ENCODE data around the gene MEGF11. TPM values are rescaled to one million over a fixed set of nuclear protein-coding genes. Genes with fewer than 3 reads are reported as not detected.

The MEGF11 gene
- total RNA-seq, 6 experiments from 2014 or later, result not detected

DNA sequence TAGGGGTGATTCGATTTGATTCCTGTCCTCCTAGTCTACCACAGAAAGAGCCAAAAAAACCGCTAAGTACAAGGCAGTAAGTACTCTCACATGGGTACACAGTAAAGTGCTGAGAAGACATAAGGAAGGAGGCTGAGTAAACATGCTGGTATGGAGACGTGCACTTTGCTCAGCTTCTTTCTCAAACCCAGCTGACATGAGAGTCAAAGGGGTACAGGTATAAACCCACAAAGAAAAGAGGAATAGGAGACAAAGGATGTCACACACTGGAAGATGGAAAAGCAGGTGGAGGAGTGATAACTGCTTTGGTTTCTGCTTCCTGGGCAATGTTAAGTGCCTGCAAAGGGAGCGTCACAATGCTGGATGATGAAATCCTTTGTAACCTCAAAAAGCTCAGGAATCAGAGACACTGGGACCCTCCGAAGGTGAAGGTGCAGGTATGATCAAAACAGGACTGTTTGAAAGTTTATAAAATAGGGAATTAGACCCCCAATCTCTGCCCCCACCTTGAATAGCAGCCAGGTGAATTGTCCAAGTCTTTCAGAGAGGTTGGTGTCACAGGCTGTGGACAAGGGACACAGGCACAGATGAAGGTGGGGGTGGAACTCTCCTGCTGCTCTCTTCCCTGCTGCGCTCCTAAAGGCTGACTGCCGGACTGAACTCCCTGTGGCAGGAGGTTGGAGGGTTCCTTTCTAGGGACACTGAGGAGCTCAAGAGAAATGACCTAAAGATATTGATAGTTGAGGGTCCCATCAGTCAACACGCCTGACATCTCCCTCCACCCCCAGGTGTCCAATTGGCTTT, 282.4 kb downstream of the MEGF11 start:
- Mint-ChIP-seq H3K4me1 (ENCODE audit: low read depth) (no peaks in the 10 kb centered on the region), H3K27ac (no peak overlapping the region), H3K27me3 (ENCODE audit: insufficient read depth) (peaks cover 28% of the 10 kb centered on the region), H3K36me3 (ENCODE audit: low read depth) (no peaks in the 10 kb centered on the region), H3K9me3 (no peaks in the 10 kb centered on the region), H3K4me3 (no peak overlapping the region)
- TF ChIP-seq, protein P1, sequence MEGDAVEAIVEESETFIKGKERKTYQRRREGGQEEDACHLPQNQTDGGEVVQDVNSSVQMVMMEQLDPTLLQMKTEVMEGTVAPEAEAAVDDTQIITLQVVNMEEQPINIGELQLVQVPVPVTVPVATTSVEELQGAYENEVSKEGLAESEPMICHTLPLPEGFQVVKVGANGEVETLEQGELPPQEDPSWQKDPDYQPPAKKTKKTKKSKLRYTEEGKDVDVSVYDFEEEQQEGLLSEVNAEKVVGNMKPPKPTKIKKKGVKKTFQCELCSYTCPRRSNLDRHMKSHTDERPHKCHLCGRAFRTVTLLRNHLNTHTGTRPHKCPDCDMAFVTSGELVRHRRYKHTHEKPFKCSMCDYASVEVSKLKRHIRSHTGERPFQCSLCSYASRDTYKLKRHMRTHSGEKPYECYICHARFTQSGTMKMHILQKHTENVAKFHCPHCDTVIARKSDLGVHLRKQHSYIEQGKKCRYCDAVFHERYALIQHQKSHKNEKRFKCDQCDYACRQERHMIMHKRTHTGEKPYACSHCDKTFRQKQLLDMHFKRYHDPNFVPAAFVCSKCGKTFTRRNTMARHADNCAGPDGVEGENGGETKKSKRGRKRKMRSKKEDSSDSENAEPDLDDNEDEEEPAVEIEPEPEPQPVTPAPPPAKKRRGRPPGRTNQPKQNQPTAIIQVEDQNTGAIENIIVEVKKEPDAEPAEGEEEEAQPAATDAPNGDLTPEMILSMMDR (IDR thresholded peaks at IDR 0.05), result no peak
- DNase-seq, result no peak

DNA sequence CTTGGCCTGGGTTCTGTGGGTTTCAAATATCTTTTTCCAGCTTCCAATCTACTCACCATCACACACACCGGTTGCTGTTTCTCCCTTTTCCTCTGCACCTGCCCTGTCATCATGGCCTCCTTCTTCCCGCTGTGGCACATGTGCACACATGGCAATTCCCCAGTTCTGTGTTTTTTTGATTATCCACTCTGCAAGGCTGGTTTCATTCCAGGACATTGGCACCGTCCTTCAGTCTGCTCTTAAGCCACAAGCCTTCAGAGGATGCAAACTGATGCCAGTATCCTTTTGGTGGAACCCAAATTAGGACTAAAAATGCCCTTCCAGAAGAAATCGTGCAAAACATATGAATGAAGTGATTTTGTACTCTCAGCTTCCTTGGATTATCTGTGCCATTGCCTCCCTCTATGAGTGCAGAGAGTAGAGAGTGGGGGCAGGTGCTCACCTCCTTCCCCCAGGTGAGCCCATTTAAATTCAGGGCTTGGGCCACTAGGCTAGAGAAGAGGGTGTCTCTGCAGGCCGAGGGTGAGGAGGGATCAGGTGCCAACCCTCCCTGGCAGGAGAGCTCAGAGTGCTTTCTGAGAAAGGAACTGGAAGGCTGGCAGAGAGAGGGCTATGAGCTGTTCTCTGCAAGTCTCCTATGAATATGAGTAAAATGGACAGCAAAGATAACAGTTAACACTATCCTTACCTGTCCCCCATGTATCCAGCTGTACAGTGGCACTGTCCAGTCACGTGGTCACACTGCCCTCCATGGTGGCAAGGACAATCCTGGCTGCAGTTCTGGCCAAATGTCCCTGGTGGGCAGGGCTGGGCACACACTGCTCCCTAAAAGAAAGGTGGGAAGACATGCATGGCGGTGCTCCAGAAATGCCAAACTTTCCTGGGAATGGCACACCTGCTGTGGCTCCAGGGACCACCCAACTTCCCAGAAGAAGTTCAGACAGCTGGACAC, 283.4 kb downstream of the MEGF11 start:
- Mint-ChIP-seq H3K9me3 (no peaks in the 10 kb centered on the region), H3K36me3 (ENCODE audit: low read depth) (no peaks in the 10 kb centered on the region), H3K4me1 (ENCODE audit: low read depth) (no peaks in the 10 kb centered on the region), H3K27me3 (ENCODE audit: insufficient read depth) (peaks cover 34% of the 10 kb centered on the region), H3K4me3 (no peak overlapping the region), H3K27ac (no peak overlapping the region)
- DNase-seq, result no peak
- TF ChIP-seq, protein P1 (IDR thresholded peaks at IDR 0.05), result no peak

DNA sequence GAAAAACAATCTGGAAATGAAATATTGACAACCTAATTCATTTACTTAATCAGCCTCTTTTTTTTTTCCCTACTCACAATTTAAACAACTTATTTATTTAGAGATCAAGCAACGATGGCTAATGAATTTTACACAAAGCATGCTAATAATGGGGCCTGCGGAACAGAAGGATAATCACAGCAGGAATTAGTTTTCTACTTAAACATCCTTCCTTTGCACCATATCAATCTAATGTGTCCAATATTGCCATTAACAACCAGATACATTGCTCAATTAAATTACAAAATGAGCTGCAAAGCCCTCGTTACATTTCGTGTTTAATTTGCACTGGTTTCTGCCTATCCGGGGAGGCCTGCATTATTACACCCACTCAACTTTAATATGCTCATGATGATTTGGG, 285.0 kb downstream of the MEGF11 start:
- H3K27me3 Mint-ChIP-seq (ENCODE audit: insufficient read depth), result peaks cover 38% of the 10 kb centered on the region
- DNase-seq, result no peak
- no peaks in the 10 kb centered on the region for H3K9me3 Mint-ChIP-seq
- TF ChIP-seq, protein P1 (IDR thresholded peaks at IDR 0.05), result no peak
- no peaks in the 10 kb centered on the region for H3K4me1 Mint-ChIP-seq (ENCODE audit: low read depth)
- H3K27ac Mint-ChIP-seq, result no peak overlapping the region
- H3K4me3 Mint-ChIP-seq, result no peak overlapping the region
- no peaks in the 10 kb centered on the region for H3K36me3 Mint-ChIP-seq (ENCODE audit: low read depth)

DNA sequence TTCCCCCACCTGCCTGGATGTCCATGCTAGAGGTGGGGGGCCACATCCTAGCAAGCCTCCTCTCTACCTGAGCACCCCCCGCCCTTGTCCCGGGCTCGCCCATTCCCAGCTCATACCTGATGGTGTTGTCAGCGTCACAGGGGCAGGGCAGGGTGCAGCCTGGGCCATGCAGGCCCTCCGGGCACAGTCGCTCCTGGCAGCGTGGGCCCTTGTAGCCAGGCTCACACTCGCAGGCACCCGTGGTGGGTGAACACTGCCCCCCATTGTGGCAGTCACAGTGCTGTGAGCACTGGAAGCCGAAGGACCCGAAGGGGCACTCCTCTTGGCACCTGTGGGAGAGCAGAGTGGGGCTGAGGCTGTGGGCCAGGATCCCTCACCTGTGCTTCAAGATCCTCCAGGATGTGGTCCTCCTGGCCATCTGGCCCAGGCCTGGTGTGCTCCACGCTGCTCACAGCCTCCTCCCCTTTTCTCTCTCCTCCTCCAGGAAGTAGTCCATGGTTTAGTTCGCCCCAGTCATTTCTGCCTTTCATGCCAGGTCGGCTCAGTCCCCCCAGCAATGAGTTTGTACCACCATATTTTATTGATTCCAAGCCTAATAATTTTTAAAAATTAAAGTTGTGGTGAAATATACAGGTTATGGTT, 288.6 kb downstream of the MEGF11 start:
- Mint-ChIP-seq H3K36me3 (ENCODE audit: low read depth) (no peaks in the 10 kb centered on the region), H3K27me3 (ENCODE audit: insufficient read depth) (peaks cover 46% of the 10 kb centered on the region), H3K4me3 (no peak overlapping the region), H3K9me3 (no peaks in the 10 kb centered on the region), H3K4me1 (ENCODE audit: low read depth) (no peaks in the 10 kb centered on the region), H3K27ac (no peak overlapping the region)
- TF ChIP-seq, protein P1 (IDR thresholded peaks at IDR 0.05), result no peak
- no peak for DNase-seq

DNA sequence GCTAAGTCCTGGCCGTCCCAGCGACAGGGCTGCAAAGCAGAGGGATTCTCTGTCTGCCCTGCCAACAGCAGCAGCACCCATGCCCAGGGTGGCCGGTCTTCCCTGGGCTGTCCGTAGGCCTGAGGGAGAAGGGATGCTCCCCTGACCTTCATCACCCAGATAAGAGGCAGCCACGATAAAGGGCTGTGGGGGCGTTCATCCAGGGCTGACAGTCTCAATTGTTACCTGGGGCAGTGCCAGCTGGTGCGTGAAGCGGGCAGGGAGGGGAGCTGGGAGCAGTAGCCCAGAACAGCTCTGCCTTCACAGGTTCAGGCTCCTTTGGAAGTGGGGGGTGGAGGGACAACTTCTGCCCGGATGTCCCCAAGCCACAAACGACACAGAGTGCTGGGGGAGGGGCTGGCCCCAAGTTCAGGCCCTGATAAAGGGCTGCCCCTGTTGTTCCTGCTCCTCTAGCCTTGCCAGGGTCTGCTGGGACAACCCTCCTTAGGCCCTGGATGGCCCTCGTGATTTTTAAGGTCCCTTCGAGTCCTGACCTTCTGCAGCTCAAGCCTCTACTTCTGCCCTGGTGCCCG, 289.6 kb downstream of the MEGF11 start:
- DNase-seq, result no peak
- Mint-ChIP-seq H3K27me3 (ENCODE audit: insufficient read depth) (peaks cover 41% of the 10 kb centered on the region), H3K36me3 (ENCODE audit: low read depth) (no peaks in the 10 kb centered on the region), H3K27ac (no peak overlapping the region), H3K4me1 (ENCODE audit: low read depth) (no peaks in the 10 kb centered on the region), H3K4me3 (no peak overlapping the region), H3K9me3 (no peaks in the 10 kb centered on the region)
- TF ChIP-seq, protein P1 (IDR thresholded peaks at IDR 0.05), result no peak

Measured in HFFc6 (cell line).